Stimulated activated naive CD4-positive, alpha-beta T cell (primary cell): ENCODE results near the gene ZCWPW1.
"Not testable (repeated sequence)": the region's sequence is repeated elsewhere in the genome, so short reads cannot be mapped to it uniquely, and the experiment has no call there.

ENCODE experiments used
- DNase-seq, 6 experiments: peaks; one replicate each; lab custom pipeline; 2025; lab: John Stamatoyannopoulos, UW

The ZCWPW1 gene

GRCh38 chr7:100353685-100354330 is 74.7 kb downstream of the ZCWPW1 start:
- no peak for DNase-seq

- no peak for DNase-seq
Observed at GRCh38 chr7:100352984-100353684, 75.4 kb downstream of the ZCWPW1 start.

GRCh38 chr7:100352230-100352781 is 76.2 kb downstream of the ZCWPW1 start:
- DNase-seq, result not testable (repeated sequence)

GRCh38 chr7:100351657-100352058 is 76.8 kb downstream of the ZCWPW1 start:
- no peak for DNase-seq
